Neural progenitor cell (in vitro differentiated cells): ENCODE measurements around the gene WDPCP.

Experiments used
- CTCF ChIP-seq: fragments of 200-600 bp; sonication (generic); IDR thresholded peaks from 2 replicates; pipeline ENCODE4 v1.5.1; 2017; ENCODE audit warnings: antibody characterized with exemption, mild to moderate bottlenecking
- EZH2 ChIP-seq: fragments of 200-600 bp; sonication (generic); IDR thresholded peaks from 2 replicates; pipeline ENCODE4 v1.6.1; 2017; ENCODE audit warnings: antibody characterized with exemption, mild to moderate bottlenecking, moderate library complexity
- EZH2phosphoT487 ChIP-seq: fragments of 200-600 bp; sonication (generic); IDR thresholded peaks from 2 replicates; pipeline ENCODE4 v1.6.1; 2017; ENCODE audit warnings: antibody characterized with exemption

- no peak for TF ChIP-seq CTCF
- TF ChIP-seq EZH2, result no peak
- no peak for TF ChIP-seq EZH2phosphoT487
Measured at GRCh38 chr2:63159262-63159661, 429.0 kb downstream of the WDPCP start.
